Measurements from ENCODE around the gene PLAU. TPM values are rescaled to one million over a fixed set of nuclear protein-coding genes. Genes with fewer than 3 reads are reported as not detected.
A peak's percentile ranks its signal among the peaks of the same experiment; 100 is the strongest.

Gene PLAU
- total and polyA plus RNA-seq, 2 of the 4 experiments (the other 2 are of a cell fraction) = 123 to 283 TPM

GRCh38 chr10:73932620-73933112 lies 21.7 kb downstream of the PLAU start:
- DNase-seq = no peak
- Histone ChIP-seq H4K20me1 (ENCODE audit: insufficient read depth, low read length) (no peaks in the 10 kb centered on the region), H2AFZ (replicated peaks; ENCODE audit: low read length, poor library complexity) (no peak overlapping the region), H2AK5ac (ENCODE audit: low read depth, low read length) (no peak overlapping the region), H3K9me1 (ENCODE audit: insufficient read depth, low read length) (peaks cover 2% of the 10 kb centered on the region), H3K9ac (ENCODE audit: low read depth, low read length) (no peak overlapping the region), H2BK5ac (ENCODE audit: low read depth, low read length, poor library complexity, severe bottlenecking) (no peak overlapping the region), H3K56ac (ENCODE audit: extremely low read depth, insufficient read depth, low read length) (no peak overlapping the region), H2BK15ac (ENCODE audit: low read depth, low read length) (no peak overlapping the region), H3K9me3 (ENCODE audit: control insufficient read depth, insufficient read depth, low read length) (no peaks in the 10 kb centered on the region), H3K4me1 (ENCODE audit: control insufficient read depth, insufficient read depth, low read length) (peaks cover 4% of the 10 kb centered on the region), H4K8ac (ENCODE audit: low read depth in 2 of 2, low read length in 2 of 2) (no peak overlapping the region), H3K18ac (ENCODE audit: low read depth, low read length) (no peak overlapping the region), H4K5ac (ENCODE audit: low read depth, low read length) (no peak overlapping the region), H3K23ac (ENCODE audit: low read depth, low read length) (no peak overlapping the region), H3K79me1 (ENCODE audit: low read depth in 1 of 2, low read length in 2 of 2) (no peaks in the 10 kb centered on the region), H3K36me3 (ENCODE audit: control insufficient read depth, insufficient read depth, low read length) (no peaks in the 10 kb centered on the region), H4K91ac (ENCODE audit: insufficient read depth, low read depth, low read length) (no peak overlapping the region), H3K4me3 (ENCODE audit: insufficient read depth, low read depth, low read length) (no peak overlapping the region), H3K27me3 (ENCODE audit: control insufficient read depth, insufficient read depth, low read length) (no peaks in the 10 kb centered on the region), H2BK120ac (ENCODE audit: low read depth, low read length) (no peak overlapping the region), H3K27ac (ENCODE audit: insufficient read depth, low read length) (no peak overlapping the region), H2AK9ac (replicated peaks; ENCODE audit: low read depth, low read length, poor library complexity) (peak overlapping the region; percentile 50), H3K4me2 (ENCODE audit: low read depth, low read length) (no peak overlapping the region), H3K4ac (ENCODE audit: low read depth, low read length) (no peak overlapping the region), H3K14ac (replicated peaks; ENCODE audit: low read depth, low read length) (no peak overlapping the region), H2BK20ac (ENCODE audit: low read depth, low read length) (no peak overlapping the region)
- intact Hi-C loops (cut with micrococcal nuclease) = no loop called here
- TF ChIP-seq RFX5 (IDR thresholded peaks at IDR 0.05; ENCODE audit: low read depth, low read length) (no peak), FOS (IDR thresholded peaks at IDR 0.05; ENCODE audit: low read depth, low read length) (no peak), MAFK (IDR thresholded peaks at IDR 0.05; ENCODE audit: low read depth, low read length) (no peak), BHLHE40 (IDR thresholded peaks at IDR 0.05; ENCODE audit: low read depth, low read length) (no peak), MAZ (IDR thresholded peaks at IDR 0.05; ENCODE audit: borderline replicate concordance, low read depth, low read length) (no peak)
- 100% methylated on average over 1 of the region's 6 CpGs; no CpG with 5 or more reads in 1 of the 2 experiments for WGBS, 2 experiments (ENCODE audit: extremely low coverage in 2 of 2, insufficient read length in 1 of 2)
- dilution Hi-C loops (cut with HindIII; ENCODE audit: low sequenced_read_pairs, unreplicated experiment) = no loop called here
- ATAC-seq (ENCODE audit: low read depth) = no peak
- CTCF ChIA-PET = interaction anchor here (0.6 kb wide), 1 partner anchor 42 kb away, joined by 5 read pairs; no protein-coding TSS in a partner anchor
- in situ Hi-C loops (cut with MboI; ENCODE audit: low sequenced_read_pairs) = no loop called here
- POLR2A ChIA-PET (ENCODE audit: unreplicated experiment) = no interaction called here
- BruUV-seq (replicated peaks) = no TSS peak
